GM21786 (cell line): Measurements from ENCODE around the gene PLXNA1.
A peak's percentile ranks its signal among the peaks of the same experiment; 100 is the strongest.

ENCODE experiments used
- ATAC-seq: cut with Tn5 transposase; IDR thresholded peaks from one replicate; pipeline ENCODE4 v1.9.1; 2021; ENCODE audit not compliant: unreplicated experiment

The PLXNA1 gene

GRCh38 chr3:127000761-127001160 lies 17.8 kb downstream of the PLXNA1 start:
- ATAC-seq: no peak

- no peak for ATAC-seq
Observed at GRCh38 chr3:127001486-127002194, 18.7 kb downstream of the PLXNA1 start.

GRCh38 chr3:127002195-127003174 lies 19.6 kb downstream of the PLXNA1 start:
- no peak for ATAC-seq

GRCh38 chr3:127003175-127003555 lies 20.2 kb downstream of the PLXNA1 start:
- no peak for ATAC-seq

- ATAC-seq: no peak
Observed at GRCh38 chr3:127003601-127004280, 20.8 kb downstream of the PLXNA1 start.

GRCh38 chr3:127004641-127005397 lies 21.9 kb downstream of the PLXNA1 start:
- no peak for ATAC-seq

GRCh38 chr3:127005864-127006500 lies 23.1 kb downstream of the PLXNA1 start:
- ATAC-seq: no peak

- ATAC-seq: no peak
Observed at GRCh38 chr3:127006781-127007436, 24.0 kb downstream of the PLXNA1 start.

GRCh38 chr3:127008236-127008635 lies 25.3 kb downstream of the PLXNA1 start:
- no peak for ATAC-seq

GRCh38 chr3:127009531-127009930 lies 26.6 kb downstream of the PLXNA1 start:
- ATAC-seq: no peak

- ATAC-seq: no peak
Observed at GRCh38 chr3:127011270-127011992, 28.5 kb downstream of the PLXNA1 start.

GRCh38 chr3:127012091-127012490 lies 29.2 kb downstream of the PLXNA1 start:
- ATAC-seq: no peak

- ATAC-seq: no peak
Observed at GRCh38 chr3:127013181-127013580, 30.3 kb downstream of the PLXNA1 start.

- no peak for ATAC-seq
Observed at GRCh38 chr3:127013758-127014535, 31.0 kb downstream of the PLXNA1 start.

- peak; percentile 30 for ATAC-seq
Observed at GRCh38 chr3:127014536-127015281, 31.8 kb downstream of the PLXNA1 start.

- peak; percentile 61 for ATAC-seq
Observed at GRCh38 chr3:127015282-127016042, 32.5 kb downstream of the PLXNA1 start.

GRCh38 chr3:127016043-127016343 lies 33.1 kb downstream of the PLXNA1 start:
- ATAC-seq: no peak
